GM19372 (cell line): Measurements from ENCODE around the gene TASP1.

Source experiments
- ATAC-seq: cut with Tn5 transposase; IDR thresholded peaks from one replicate; pipeline ENCODE4 v1.9.1; 2021; ENCODE audit warnings: mild to moderate bottlenecking, low read depth, moderate library complexity; ENCODE audit not compliant: unreplicated experiment

Gene TASP1

GRCh38 chr20:13449868-13450434, 188.8 kb downstream of the TASP1 start:
- no peak for ATAC-seq

- no peak for ATAC-seq
Measured at GRCh38 chr20:13447385-13448180, 191.1 kb downstream of the TASP1 start.

DNA sequence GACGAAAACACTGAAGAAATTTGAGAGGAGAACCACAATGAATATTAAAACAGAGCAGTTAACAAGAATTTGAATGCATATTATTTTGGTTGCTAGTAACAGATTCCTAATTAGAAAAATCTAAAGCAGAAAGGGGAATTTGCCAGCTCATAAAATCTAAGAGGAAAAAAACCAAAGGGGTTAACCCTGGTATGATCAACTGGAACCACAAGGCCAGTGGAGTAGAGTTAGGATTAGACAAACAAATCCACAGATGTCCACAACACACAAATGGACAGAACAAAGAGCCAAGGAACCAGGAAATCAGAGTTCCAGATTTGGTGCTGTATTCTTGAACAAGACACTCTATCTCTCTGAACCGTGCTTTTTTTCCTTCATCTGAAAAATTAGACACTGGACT, 195.0 kb downstream of the TASP1 start:
- no peak for ATAC-seq

DNA sequence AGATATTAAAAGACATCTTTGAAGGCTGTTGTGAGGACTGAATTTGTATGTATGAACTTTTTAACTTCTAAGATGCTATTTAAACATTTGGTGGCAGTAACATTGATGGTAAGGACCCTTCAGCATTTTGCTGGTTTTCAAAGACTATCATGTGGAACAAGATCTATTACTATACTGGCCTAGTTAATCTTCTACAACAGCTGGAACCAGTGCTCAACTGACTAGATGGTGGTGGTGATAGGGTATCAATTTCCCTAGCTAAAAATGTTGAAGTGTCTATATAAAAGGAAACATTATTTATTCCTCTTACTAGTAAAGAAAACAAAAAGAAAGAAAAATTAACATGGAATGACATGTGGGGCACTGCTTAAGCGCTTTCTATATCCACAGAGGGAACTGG, 195.7 kb downstream of the TASP1 start:
- no peak for ATAC-seq

GRCh38 chr20:13441388-13441787, 197.3 kb downstream of the TASP1 start:
- no peak for ATAC-seq

DNA sequence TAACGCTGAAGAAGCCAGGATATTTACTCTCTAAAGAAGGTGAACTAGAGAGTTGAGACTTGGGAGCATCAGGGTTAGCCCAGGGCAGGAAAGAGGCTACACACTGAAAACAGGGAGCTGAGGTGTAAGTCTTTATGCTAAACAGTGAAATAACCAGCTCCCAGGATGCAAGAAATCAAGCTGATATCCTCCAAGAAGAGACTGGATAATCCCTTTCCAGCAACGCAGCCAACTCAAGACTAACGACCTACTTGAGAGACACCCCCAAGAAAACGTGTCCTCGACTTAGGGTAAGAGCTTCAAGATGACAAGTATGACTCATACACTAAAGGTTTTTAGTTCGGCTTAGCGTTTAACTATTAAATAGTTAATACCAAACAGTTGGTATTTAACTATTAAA, 202.2 kb downstream of the TASP1 start:
- no peak for ATAC-seq

GRCh38 chr20:13432126-13432525, 206.6 kb downstream of the TASP1 start:
- ATAC-seq: no peak

DNA sequence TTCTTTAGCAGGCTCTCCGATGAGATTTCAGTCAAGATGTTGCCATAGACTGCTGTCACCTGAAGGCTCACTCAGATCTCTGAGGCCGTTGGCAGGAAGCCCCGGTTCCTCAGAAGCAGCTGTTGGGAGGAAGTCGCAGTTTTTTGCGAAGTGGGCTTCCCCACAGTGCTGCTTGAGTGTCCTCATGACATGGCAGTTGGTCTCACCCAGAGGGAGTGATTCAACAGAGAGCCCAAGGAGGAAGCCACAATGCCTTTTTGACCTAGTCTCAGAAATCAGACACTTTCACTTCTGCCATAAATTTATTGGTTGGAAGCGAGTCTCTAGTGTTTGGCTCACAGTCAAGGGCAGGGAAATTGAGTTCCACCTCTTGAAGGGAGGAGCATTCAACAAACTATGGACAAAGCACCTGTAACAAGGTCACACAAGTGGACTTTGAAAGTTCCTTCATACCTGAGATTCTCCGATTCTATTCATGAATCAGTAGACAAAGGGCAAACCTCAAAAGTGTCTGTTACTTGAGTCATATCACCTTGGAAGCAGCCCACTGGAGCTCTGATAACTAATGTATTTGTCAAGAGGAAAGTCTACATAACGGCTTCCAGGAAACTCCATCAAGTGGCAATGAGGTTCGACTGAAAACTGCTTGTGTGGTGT, 208.3 kb downstream of the TASP1 start:
- ATAC-seq: no peak

- no peak for ATAC-seq
Measured at GRCh38 chr20:13428684-13429083, 210.0 kb downstream of the TASP1 start.

- no peak for ATAC-seq
Measured at GRCh38 chr20:13426870-13427269, 211.9 kb downstream of the TASP1 start.

GRCh38 chr20:13425381-13426135, 213.2 kb downstream of the TASP1 start:
- no peak for ATAC-seq

DNA sequence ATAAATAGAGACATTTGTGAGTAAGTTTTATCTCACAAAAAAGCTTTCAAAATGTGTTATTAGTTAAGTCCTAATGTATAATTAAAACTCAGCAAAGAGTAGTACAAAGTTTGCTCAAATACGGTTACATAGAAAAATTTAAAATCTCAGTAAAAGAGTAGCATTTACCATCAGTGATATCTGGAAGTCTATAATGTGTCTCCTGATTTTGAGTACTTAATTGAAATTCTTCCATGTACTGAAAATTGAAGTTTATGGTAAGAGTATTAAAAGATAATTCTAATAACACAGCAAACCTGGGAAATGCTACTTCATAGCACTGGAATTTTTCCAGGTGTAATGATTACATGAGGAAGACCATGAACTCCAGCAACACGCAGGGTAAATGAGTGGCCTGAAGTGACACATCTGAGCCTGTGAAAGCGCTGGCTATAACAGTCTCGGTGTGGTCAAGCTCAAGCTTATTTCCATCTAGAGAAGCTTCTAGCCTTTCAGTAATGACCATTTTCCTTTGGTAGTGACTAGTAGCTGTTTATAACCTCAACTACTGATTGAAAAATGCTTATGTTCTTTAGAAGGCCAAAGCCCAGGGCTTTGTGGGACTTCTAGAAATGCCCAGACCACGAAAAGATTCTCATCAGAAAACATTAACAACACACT, 214.4 kb downstream of the TASP1 start:
- ATAC-seq: no peak

DNA sequence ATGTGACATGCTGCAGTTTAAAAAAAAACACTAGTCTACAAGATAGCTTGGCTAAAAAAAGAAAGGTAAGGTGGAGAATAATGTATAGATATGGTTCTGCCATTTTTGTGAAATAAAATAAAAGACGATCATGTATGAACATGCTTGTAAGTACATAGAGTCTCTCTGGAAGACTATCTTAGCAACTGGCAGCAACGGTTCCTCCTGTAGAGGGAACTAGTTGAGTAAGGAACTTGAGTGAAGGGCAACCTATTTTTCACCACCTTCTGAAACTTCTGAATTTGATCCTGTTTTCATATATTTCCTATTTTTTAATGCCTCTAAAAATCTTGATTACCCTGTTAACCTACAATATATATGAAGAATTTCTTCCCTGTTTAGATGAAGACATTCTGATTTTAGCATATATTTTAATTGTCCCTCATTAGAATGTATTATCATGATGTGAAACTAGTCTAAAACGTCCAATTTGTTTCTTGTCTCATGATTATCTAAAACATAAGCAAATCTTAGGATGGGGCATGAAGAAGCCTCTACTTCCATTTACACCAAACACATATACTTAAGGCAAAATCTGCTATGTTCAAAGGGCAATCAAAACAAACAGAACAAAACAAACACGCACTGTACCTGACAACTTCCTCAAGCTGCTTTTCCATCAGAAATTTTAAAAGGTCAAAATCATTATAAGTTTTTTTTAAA, 215.1 kb downstream of the TASP1 start:
- ATAC-seq: no peak

DNA sequence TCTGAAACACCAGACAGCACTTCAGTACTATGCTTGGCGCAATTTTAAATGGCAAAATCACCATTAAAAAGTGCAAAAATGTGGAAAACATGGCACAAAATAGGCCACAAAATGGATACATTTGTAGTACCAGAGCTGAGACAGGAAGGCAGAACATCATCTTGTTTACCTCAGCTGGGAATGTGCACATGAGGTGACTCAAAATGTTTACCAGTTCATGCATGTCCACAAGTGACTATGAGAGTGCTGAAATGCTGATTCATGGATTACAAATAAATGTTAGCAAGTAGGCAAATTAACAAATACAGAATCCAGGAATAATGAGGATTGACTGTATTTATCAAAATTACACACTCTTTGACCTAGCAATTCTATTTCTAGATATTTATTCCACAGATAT, 216.1 kb downstream of the TASP1 start:
- no peak for ATAC-seq

DNA sequence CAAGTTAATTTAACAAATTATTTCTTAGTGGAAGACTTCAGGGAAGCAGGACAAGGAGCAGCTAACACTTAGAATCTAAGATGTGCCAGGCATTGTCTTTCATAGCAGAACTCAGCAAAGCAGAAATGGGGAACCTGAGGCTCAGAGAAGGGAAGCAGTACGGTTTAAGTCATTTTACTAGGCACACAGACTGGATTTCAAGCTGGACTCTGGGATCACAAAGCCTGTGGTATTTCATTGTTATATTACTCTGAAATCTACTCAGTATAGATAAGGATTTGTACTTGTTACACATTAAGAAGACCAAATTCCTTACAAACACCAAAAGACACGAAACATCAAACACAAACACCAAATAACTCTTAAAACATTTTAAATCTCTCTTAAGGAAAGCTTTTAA, 218.1 kb downstream of the TASP1 start:
- no peak for ATAC-seq

DNA sequence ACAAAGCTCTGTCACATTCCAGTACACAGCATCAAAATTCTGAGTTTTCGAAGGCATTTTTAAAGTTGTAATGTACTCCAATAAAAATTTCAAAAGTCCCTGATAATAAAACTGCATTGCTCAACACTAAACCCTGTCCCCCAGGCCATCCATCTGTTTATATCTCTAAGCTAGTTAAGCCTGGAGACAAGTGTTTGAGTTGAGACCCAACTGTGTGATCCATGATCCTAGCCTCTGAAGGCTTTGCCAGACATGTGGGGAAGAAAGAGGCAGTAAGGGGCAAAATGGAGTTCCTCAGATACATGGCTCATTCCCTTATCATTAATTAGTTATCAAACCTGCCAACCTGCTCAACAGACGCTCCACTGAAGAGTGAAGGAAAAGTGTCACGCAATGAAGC, 219.3 kb downstream of the TASP1 start:
- ATAC-seq: no peak

DNA sequence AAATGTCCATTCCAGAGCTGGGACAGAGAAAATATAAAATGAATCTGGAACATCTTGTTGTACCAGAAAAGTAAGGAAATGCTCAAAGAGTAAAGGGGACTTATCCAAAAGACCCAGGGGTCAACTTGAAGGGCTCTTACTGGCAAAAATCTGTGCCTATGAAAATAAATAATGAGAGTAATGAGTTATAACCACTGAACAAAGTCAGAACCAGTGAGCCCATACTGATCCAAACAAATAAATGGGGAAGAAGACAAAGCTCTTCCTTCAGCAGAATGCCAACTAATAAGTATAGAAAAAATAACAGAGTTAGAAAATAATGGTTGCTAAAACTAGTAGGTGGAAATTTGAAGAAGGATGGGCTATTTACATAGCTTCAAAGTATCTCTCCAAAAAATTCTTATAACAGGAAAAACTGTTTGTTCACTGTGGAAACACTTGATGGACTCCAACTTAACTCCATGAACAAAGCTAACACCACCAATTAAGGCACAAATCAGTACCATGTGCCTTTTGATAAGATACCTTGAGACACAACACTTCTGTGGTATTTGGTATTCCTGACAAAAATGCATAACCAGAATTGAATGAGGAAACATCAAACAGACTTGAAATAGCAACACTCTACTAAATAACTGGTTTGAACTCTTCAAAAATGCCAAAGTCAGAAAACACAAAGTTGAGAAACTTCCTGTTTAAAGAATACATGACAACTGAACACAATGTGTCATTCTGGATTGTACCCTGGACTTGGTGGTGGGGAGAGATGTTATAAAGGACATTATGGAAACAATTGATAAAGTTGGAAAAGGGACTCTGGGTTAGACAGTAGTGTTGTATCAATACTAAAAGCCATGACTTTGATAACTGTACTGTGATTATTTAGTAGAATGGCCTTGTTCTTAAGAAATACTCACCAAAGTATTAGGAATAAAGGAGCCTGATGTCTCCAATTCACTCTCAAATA, 220.2 kb downstream of the TASP1 start:
- no peak for ATAC-seq

DNA sequence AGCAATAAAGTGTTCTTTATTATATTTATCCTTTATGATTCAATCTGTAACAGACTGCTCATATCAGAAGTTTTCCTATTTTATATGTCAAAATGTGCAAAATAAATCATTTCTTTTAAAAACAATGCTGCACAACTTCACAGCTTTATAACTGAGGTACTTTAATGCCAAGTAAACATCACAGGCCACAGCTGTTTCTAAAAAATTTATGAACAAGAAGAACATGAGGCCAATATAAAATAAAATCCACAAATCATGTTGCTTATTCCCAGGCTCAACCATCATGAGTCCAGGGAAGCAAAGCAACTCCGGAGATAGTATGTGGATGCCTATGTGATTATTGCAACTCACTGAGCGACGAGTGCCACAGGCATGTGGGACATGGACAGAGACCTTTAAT, 222.2 kb downstream of the TASP1 start:
- ATAC-seq: no peak
